IMR-90 (cell line): Measurements from ENCODE around the gene RAC2. TPM values are rescaled to one million over a fixed set of nuclear protein-coding genes. Genes with fewer than 3 reads are reported as not detected.

ENCODE experiments used
- ATAC-seq: fragments of 200-7000 bp; cut with Tn5 transposase; 2 replicates; pipeline ENCODE4 v1.9.1; 2020; ENCODE audit warnings: low read depth, mild to moderate bottlenecking, moderate library complexity
- BruUV-seq: library from RNA; stranded (reverse); fragments of 400-500 nt; replicated peaks from 2 replicates; lab custom pipeline; 2021; lab: Mats Ljungman, UMichigan
- CTCF ChIA-PET: fragments of 300-600 bp; formaldehyde crosslinking; extraction: SDS; loops from one replicate; lab custom pipeline; 2021; ENCODE audit warnings: antibody characterized with exemption; lab: Yijun Ruan, JAX
- POLR2A ChIA-PET: fragments of 300-600 bp; sonication (Branson Sonifier 250); formaldehyde crosslinking; loops from one replicate; lab custom pipeline; 2022; ENCODE audit warnings: antibody characterized with exemption; ENCODE audit not compliant: unreplicated experiment; lab: Charles Lee
- DNase-seq: peaks from one replicate; pipeline ENCODE4 v3.0.0; 2013
- H2AFZ ChIP-seq: replicated peaks from 2 replicates; pipeline ENCODE3; 2013; ENCODE audit warnings: low read length, mild to moderate bottlenecking; ENCODE audit not compliant: poor library complexity
- H2AK5ac ChIP-seq: 2 replicates; pipeline ENCODE4 v1.6.1; 2013; ENCODE audit warnings: low read depth, low read length, inconsistent platforms
- H2AK9ac ChIP-seq: replicated peaks from 2 replicates; pipeline ENCODE3; 2013; ENCODE audit warnings: mild to moderate bottlenecking, low read depth, low read length, moderate library complexity; ENCODE audit not compliant: poor library complexity
- H2BK120ac ChIP-seq: 2 replicates; pipeline ENCODE4 v1.6.1; 2013; ENCODE audit warnings: low read depth, low read length, inconsistent platforms
- H2BK15ac ChIP-seq: 3 replicates; pipeline ENCODE4 v1.6.1; 2013; ENCODE audit warnings: low read depth, low read length, inconsistent platforms
- H2BK20ac ChIP-seq: 2 replicates; pipeline ENCODE4 v1.6.1; 2013; ENCODE audit warnings: low read depth, mild to moderate bottlenecking, inconsistent platforms, low read length, moderate library complexity
- H2BK5ac ChIP-seq: 2 replicates; pipeline ENCODE4 v1.6.1; 2013; ENCODE audit warnings: mild to moderate bottlenecking, low read depth, low read length, inconsistent platforms; ENCODE audit not compliant: poor library complexity, severe bottlenecking
- H3K14ac ChIP-seq: replicated peaks from 2 replicates; pipeline ENCODE4 v1.6.1; 2013; ENCODE audit warnings: low read depth, low read length, inconsistent platforms
- H3K18ac ChIP-seq: 2 replicates; pipeline ENCODE4 v1.6.1; 2013; ENCODE audit warnings: low read depth, low read length, control low read depth
- H3K23ac ChIP-seq: 2 replicates; pipeline ENCODE4 v1.6.1; 2013; ENCODE audit warnings: low read depth, low read length, inconsistent platforms
- H3K27ac ChIP-seq: 2 replicates; pipeline ENCODE4 v1.5.1; 2013; ENCODE audit warnings: mild to moderate bottlenecking, control low read depth, low read length; ENCODE audit not compliant: insufficient read depth
- H3K27me3 ChIP-seq: 2 replicates; pipeline ENCODE4 v1.6.1; 2013; ENCODE audit warnings: low read length; ENCODE audit not compliant: control insufficient read depth, insufficient read depth
- H3K36me3 ChIP-seq: 2 replicates; pipeline ENCODE4 v1.6.1; 2013; ENCODE audit warnings: low read length, mixed read lengths; ENCODE audit not compliant: control insufficient read depth, insufficient read depth
- H3K4ac ChIP-seq: 2 replicates; pipeline ENCODE4 v1.6.1; 2013; ENCODE audit warnings: low read depth, low read length, inconsistent platforms
- H3K4me1 ChIP-seq: 2 replicates; pipeline ENCODE4 v1.6.1; 2013; ENCODE audit warnings: low read length, mixed read lengths; ENCODE audit not compliant: control insufficient read depth, insufficient read depth
- H3K4me2 ChIP-seq: 2 replicates; pipeline ENCODE4 v1.6.1; 2013; ENCODE audit warnings: low read depth, mild to moderate bottlenecking, control low read depth, low read length, moderate library complexity
- H3K4me3 ChIP-seq: 2 replicates; pipeline ENCODE4 v1.5.1; 2013; ENCODE audit warnings: low read depth, mild to moderate bottlenecking, control low read depth, low read length, moderate library complexity; ENCODE audit not compliant: insufficient read depth
- H3K56ac ChIP-seq: 2 replicates; pipeline ENCODE4 v1.6.1; 2013; ENCODE audit warnings: low read length, inconsistent platforms; ENCODE audit not compliant: insufficient read depth; ENCODE audit errors: extremely low read depth
- H3K79me1 ChIP-seq, 2 experiments: 2 replicates each; pipeline ENCODE4 v1.6.1; 2013; ENCODE audit warnings: low read length in 2 of 2, inconsistent platforms in 1 of 2, low read depth in 1 of 2
- H3K9ac ChIP-seq: 2 replicates; pipeline ENCODE4 v1.6.1; 2013; ENCODE audit warnings: low read depth, low read length, control low read depth
- H3K9me1 ChIP-seq: 2 replicates; pipeline ENCODE4 v1.6.1; 2013; ENCODE audit warnings: low read length, inconsistent platforms; ENCODE audit not compliant: insufficient read depth
- H3K9me3 ChIP-seq: 2 replicates; pipeline ENCODE4 v1.6.1; 2013; ENCODE audit warnings: low read length; ENCODE audit not compliant: control insufficient read depth, insufficient read depth
- H4K20me1 ChIP-seq: 2 replicates; pipeline ENCODE4 v1.6.1; 2013; ENCODE audit warnings: low read length, inconsistent platforms; ENCODE audit not compliant: insufficient read depth
- H4K5ac ChIP-seq: 2 replicates; pipeline ENCODE4 v1.6.1; 2013; ENCODE audit warnings: mild to moderate bottlenecking, low read depth, low read length, control low read depth
- H4K8ac ChIP-seq, 2 experiments: 2 replicates each; pipeline ENCODE4 v1.6.1; 2013; ENCODE audit warnings: low read depth in 2 of 2, low read length in 2 of 2, control low read depth in 1 of 2, inconsistent platforms in 1 of 2
- H4K91ac ChIP-seq: 2 replicates; pipeline ENCODE4 v1.6.1; 2013; ENCODE audit warnings: low read depth, low read length, inconsistent platforms; ENCODE audit not compliant: insufficient read depth
- BHLHE40 ChIP-seq: fragments of 150-350 bp; IDR thresholded peaks from 2 replicates; pipeline ENCODE4 v1.6.1; 2016; ENCODE audit warnings: mild to moderate bottlenecking, low read depth, low read length
- CHD1 ChIP-seq: IDR thresholded peaks from 2 replicates; pipeline ENCODE4 v1.6.1; 2012; ENCODE audit warnings: low read depth, low read length, improper control_type of control experiment
- CTCF ChIP-seq: conservative IDR thresholded peaks from 2 replicates; pipeline ENCODE4 v1.5.1; 2012; ENCODE audit warnings: mild to moderate bottlenecking, low read depth, low read length, improper control_type of control experiment
- ELK1 ChIP-seq: fragments of 150-350 bp; IDR thresholded peaks from 2 replicates; pipeline ENCODE4 v1.6.1; 2016; ENCODE audit warnings: low read depth, mild to moderate bottlenecking, low read length, moderate library complexity, borderline replicate concordance
- MAZ ChIP-seq: IDR thresholded peaks from 2 replicates; pipeline ENCODE4 v1.6.1; 2012; ENCODE audit warnings: low read depth, mild to moderate bottlenecking, low read length, improper control_type of control experiment, moderate library complexity, borderline replicate concordance
- MXI1 ChIP-seq: IDR thresholded peaks from 2 replicates; pipeline ENCODE4 v1.6.1; 2012; ENCODE audit warnings: low read depth, mild to moderate bottlenecking, low read length, moderate library complexity, borderline replicate concordance
- POLR2A ChIP-seq: IDR thresholded peaks from 2 replicates; pipeline ENCODE4 v1.6.1; 2012; ENCODE audit warnings: mild to moderate bottlenecking, low read depth, low read length
- RAD21 ChIP-seq: IDR thresholded peaks from 2 replicates; pipeline ENCODE4 v1.6.1; 2012; ENCODE audit warnings: low read length, improper control_type of control experiment
- RCOR1 ChIP-seq: IDR thresholded peaks from 2 replicates; pipeline ENCODE4 v1.6.1; 2012; ENCODE audit warnings: mild to moderate bottlenecking, low read length, improper control_type of control experiment; ENCODE audit not compliant: insufficient replicate concordance
- RFX5 ChIP-seq: IDR thresholded peaks from 2 replicates; pipeline ENCODE4 v1.8.0; 2012; ENCODE audit warnings: low read depth, mild to moderate bottlenecking, low read length, moderate library complexity
- SMC3 ChIP-seq: fragments of 150-350 bp; IDR thresholded peaks from 2 replicates; pipeline ENCODE4 v1.6.1; 2016; ENCODE audit warnings: low read depth, mild to moderate bottlenecking, antibody characterized with exemption, low read length, moderate library complexity
- USF2 ChIP-seq: fragments of 150-350 bp; IDR thresholded peaks from 2 replicates; pipeline ENCODE4 v1.6.1; 2017; ENCODE audit warnings: mild to moderate bottlenecking, antibody characterized with exemption, low read length, low read depth
- WGBS, 2 experiments: methylation state at CpG; one replicate each; pipeline versions ENCODE4 v1.1.5 to v1.1.7; 2013; ENCODE audit warnings: missing lambda C conversion rate in 2 of 2; ENCODE audit not compliant: insufficient read length in 1 of 2; ENCODE audit errors: extremely low coverage in 2 of 2; 5-methylcytosine and 5-hydroxymethylcytosine counted together
- dilution Hi-C: fragments of 300-500 bp; cut with HindIII; formaldehyde crosslinking; loops from one replicate; pipeline ENCODE4 v1.14.3; 2018; ENCODE audit warnings: low sequenced_read_pairs; ENCODE audit not compliant: unreplicated experiment
- in situ Hi-C: fragments of 300-500 bp; cut with MboI; formaldehyde crosslinking; loops from 3 replicates; pipeline ENCODE4 v1.14.3; 2019; ENCODE audit warnings: low sequenced_read_pairs, inconsistent platforms, mixed read lengths
- intact Hi-C: fragments of 100-400 bp; cut with micrococcal nuclease; formaldehyde crosslinking; loops from 2 replicates; pipeline ENCODE4 v1.10.0; 2022
- polyA plus RNA-seq, 3 experiments: library from polyadenylated mRNA; depleted of rRNA; stranded (reverse); fragments of >200 nt; gene quantifications; 2 replicates each; pipeline ENCODE4 v1.2.3, GENCODE V29; 2012; ENCODE audit warnings: low replicate concordance in 1 of 3
- total RNA-seq: library from RNA; depleted of rRNA; stranded (reverse); fragments of >200 nt; gene quantifications from 2 replicates; pipeline ENCODE4 v1.2.3, GENCODE V29; 2012

Gene RAC2
- total and polyA plus RNA-seq, 2 of the 4 experiments (the other 2 are of a cell fraction): 10.0 to 72.3 TPM

GRCh38 chr22:37183432-37184379 lies 60.4 kb downstream of the RAC2 start (continued):
- no peak for TF ChIP-seq CTCF
- no peak for TF ChIP-seq RAD21

GRCh38 chr22:37182949-37183245 lies 61.2 kb downstream of the RAC2 start:
- no peak overlapping the region for H3K9ac ChIP-seq
- no TSS peak for BruUV-seq
- H4K20me1 ChIP-seq: no peaks in the 10 kb centered on the region
- H3K4ac ChIP-seq: no peak overlapping the region
- CTCF ChIA-PET: no interaction called here
- H3K9me1 ChIP-seq: peaks cover 3% of the 10 kb centered on the region; the same call in 1 of the 2 replicates
- intact Hi-C loops: no loop called here
- H2AK5ac ChIP-seq: no peak overlapping the region
- H3K27me3 ChIP-seq: no peaks in the 10 kb centered on the region
- H2BK20ac ChIP-seq: no peak overlapping the region
- no peaks in the 10 kb centered on the region for H3K9me3 ChIP-seq
- POLR2A ChIA-PET: no interaction called here
- no peak overlapping the region for H3K14ac ChIP-seq
- H4K8ac ChIP-seq: no peak overlapping the region
- H4K5ac ChIP-seq: no peak overlapping the region
- no peak overlapping the region for H3K4me3 ChIP-seq
- H2BK15ac ChIP-seq: no peak overlapping the region
- no peak overlapping the region for H3K27ac ChIP-seq
- WGBS, 2 experiments: no CpG with 5 or more reads among the region's 3 CpGs
- DNase-seq: no peak
- dilution Hi-C loops: no loop called here
- ATAC-seq: no peak
- no peak overlapping the region for H2BK5ac ChIP-seq
- no peak overlapping the region for H3K18ac ChIP-seq
- no peak overlapping the region for H3K23ac ChIP-seq
- H2BK120ac ChIP-seq: no peak overlapping the region
- H3K56ac ChIP-seq: no peak overlapping the region
- no peak overlapping the region for H2AK9ac ChIP-seq
- H3K4me2 ChIP-seq: no peak overlapping the region
- peaks cover 10% of the 10 kb centered on the region; the same call in 1 of the 2 replicates for H3K36me3 ChIP-seq
- H3K79me1 ChIP-seq: peaks cover 0 to 21% of the 10 kb centered on the region in 2 experiments; a peak in 3 of 4 replicates
- no peak overlapping the region for H2AFZ ChIP-seq
- peaks cover 15% of the 10 kb centered on the region for H3K4me1 ChIP-seq
- H4K91ac ChIP-seq: no peak overlapping the region
- in situ Hi-C loops: no loop called here
- TF ChIP-seq CHD1 (no peak), POLR2A (no peak), USF2 (no peak), BHLHE40 (no peak), SMC3 (no peak), RFX5 (no peak), MAZ (no peak), RCOR1 (no peak), ELK1 (no peak), MXI1 (no peak)
